ENCODE data around the gene FKBP4.

The FKBP4 gene

GRCh38 chr12:2794736-2795289 lies at the start of gene FKBP4:
FKBP4 (plus strand) TSS chr12:2794970; CDS start chr12:2795140, 170 bp downstream.
- POLR2A ChIA-PET = interaction anchor here (0.8 kb wide), 1 partner anchor 83 kb away, joined by 3 read pairs; no protein-coding TSS in a partner anchor
- TF ChIP-seq CTCF (IDR thresholded peaks at IDR 0.05; ENCODE audit: control extremely low read depth, extremely low read depth, low read depth, missing control alignments) = no peak
- CTCF ChIA-PET = interaction anchor here (1.0 to 3.8 kb wide), 4 partner anchors 11 to 83 kb away, joined by 3 to 19 read pairs (median 10); partner anchors contain the start of genes FOXM1 and RHNO1
- DNase-seq (ENCODE audit: extremely low spot score) = peak; percentile 96

GRCh38 chr12:2745655-2746054 lies 49.1 kb upstream of the FKBP4 start:
- CTCF ChIA-PET = no interaction called here
- DNase-seq (ENCODE audit: extremely low spot score) = no peak
- POLR2A ChIA-PET = no interaction called here
- TF ChIP-seq CTCF (IDR thresholded peaks at IDR 0.05; ENCODE audit: control extremely low read depth, extremely low read depth, low read depth, missing control alignments) = no peak

GRCh38 chr12:2749580-2749979 lies 45.2 kb upstream of the FKBP4 start:
- ChIA-PET CTCF (no interaction called here), POLR2A (no interaction called here)
- no peak for TF ChIP-seq CTCF (IDR thresholded peaks at IDR 0.05; ENCODE audit: control extremely low read depth, extremely low read depth, low read depth, missing control alignments)
- no peak for DNase-seq (ENCODE audit: extremely low spot score)

- DNase-seq (ENCODE audit: extremely low spot score) = no peak
- ChIA-PET CTCF (interaction anchor here (1.4 kb wide), 1 partner anchor 14 kb away, joined by 3 read pairs; no protein-coding TSS in a partner anchor), POLR2A (no interaction called here)
- no peak for TF ChIP-seq CTCF (IDR thresholded peaks at IDR 0.05; ENCODE audit: control extremely low read depth, extremely low read depth, low read depth, missing control alignments)
Measured at GRCh38 chr12:2750185-2750584, 44.6 kb upstream of the FKBP4 start.

GRCh38 chr12:2751230-2751629 lies 43.5 kb upstream of the FKBP4 start:
- POLR2A ChIA-PET = no interaction called here
- DNase-seq (ENCODE audit: extremely low spot score) = no peak
- TF ChIP-seq CTCF (IDR thresholded peaks at IDR 0.05; ENCODE audit: control extremely low read depth, extremely low read depth, low read depth, missing control alignments) = no peak
- CTCF ChIA-PET = interaction anchor here (0.8 to 1.8 kb wide), 5 partner anchors 9 to 33 kb away, joined by 3 to 6 read pairs (median 3); no protein-coding TSS in a partner anchor

GRCh38 chr12:2751686-2752085 lies 43.1 kb upstream of the FKBP4 start:
- DNase-seq (ENCODE audit: extremely low spot score) = no peak
- TF ChIP-seq CTCF (IDR thresholded peaks at IDR 0.05; ENCODE audit: control extremely low read depth, extremely low read depth, low read depth, missing control alignments) = no peak
- CTCF ChIA-PET = interaction anchor here (0.8 to 1.8 kb wide), 5 partner anchors 8 to 32 kb away, joined by 3 to 6 read pairs (median 3); no protein-coding TSS in a partner anchor
- POLR2A ChIA-PET = no interaction called here
